Liver (tissue), 9 donors: ENCODE data around the gene PDE4D. TPM values are rescaled to one million over a fixed set of nuclear protein-coding genes. Genes with fewer than 3 reads are reported as not detected.

ENCODE experiments used
- DNase-seq: peaks from one replicate; pipeline ENCODE4 v3.0.0-alpha.2; 2017; ENCODE audit warnings: low spot score
- H3K27ac ChIP-seq, 2 donors: one replicate each; pipeline ENCODE4 v1.7.0; 2013; ENCODE audit warnings: inconsistent platforms in 2 of 2, low read length in 2 of 2, control low read depth in 1 of 2, low read depth in 1 of 2, mild to moderate bottlenecking in 1 of 2
- H3K27me3 ChIP-seq, 4 donors: one replicate each; pipeline versions ENCODE4 v1.6.1 to v1.7.0; 2013; ENCODE audit warnings: low read length in 3 of 4, inconsistent platforms in 1 of 4, mild to moderate bottlenecking in 1 of 4, moderate library complexity in 1 of 4; ENCODE audit not compliant: control insufficient read depth in 4 of 4, insufficient read depth in 4 of 4
- H3K36me3 ChIP-seq, 4 donors: one replicate each; pipeline versions ENCODE4 v1.6.1 to v1.7.0; 2013; ENCODE audit warnings: low read length in 3 of 4, mild to moderate bottlenecking in 3 of 4, low read depth in 1 of 4, moderate library complexity in 1 of 4; ENCODE audit not compliant: control insufficient read depth in 4 of 4, insufficient read depth in 3 of 4
- H3K4me1 ChIP-seq, 4 donors: one replicate each; pipeline versions ENCODE4 v1.6.1 to v1.7.0; 2013; ENCODE audit warnings: low read length in 3 of 4, mild to moderate bottlenecking in 3 of 4, moderate library complexity in 1 of 4; ENCODE audit not compliant: control insufficient read depth in 4 of 4, insufficient read depth in 4 of 4
- H3K4me3 ChIP-seq, 3 donors: one replicate each; pipeline versions ENCODE4 v1.6.1 to v1.7.0; 2013; ENCODE audit warnings: low read length in 3 of 3, control low read depth in 1 of 3, low read depth in 1 of 3, mild to moderate bottlenecking in 1 of 3
- H3K9ac ChIP-seq, 2 donors: one replicate each; pipeline ENCODE4 v1.7.0; 2013; ENCODE audit warnings: low read length in 2 of 2, mild to moderate bottlenecking in 2 of 2, moderate library complexity in 2 of 2, control low read depth in 1 of 2, low read depth in 1 of 2
- H3K9me3 ChIP-seq, 4 donors: one replicate each; pipeline versions ENCODE4 v1.6.1 to v1.7.0; 2013; ENCODE audit warnings: low read length in 3 of 4; ENCODE audit not compliant: control insufficient read depth in 4 of 4
- ATF3 ChIP-seq: IDR thresholded peaks from 2 replicates; pipeline ENCODE4 v1.6.1; 2016; ENCODE audit warnings: antibody characterized with exemption
- EGR1 ChIP-seq, 2 donors: IDR thresholded peaks; 2 replicates each; pipeline ENCODE4 v1.6.1; 2016 to 2018; ENCODE audit warnings: antibody characterized with exemption in 2 of 2, low read depth in 2 of 2
- FOXA2 ChIP-seq: IDR thresholded peaks from 2 replicates; pipeline ENCODE4 v1.6.1; 2016; ENCODE audit warnings: antibody characterized with exemption
- GABPA ChIP-seq, 2 donors: IDR thresholded peaks in 1 of 2; conservative IDR thresholded peaks in 1 of 2; 2 replicates each; pipeline ENCODE4 v1.6.1; 2016; ENCODE audit warnings: antibody characterized with exemption in 2 of 2, mild to moderate bottlenecking in 1 of 2, moderate library complexity in 1 of 2
- HNF4A ChIP-seq, 2 donors: conservative IDR thresholded peaks; 2 replicates each; pipeline ENCODE4 v1.6.1; 2016; ENCODE audit warnings: antibody characterized with exemption in 2 of 2, mild to moderate bottlenecking in 2 of 2
- JUND ChIP-seq, 2 donors: IDR thresholded peaks; 2 replicates each; pipeline ENCODE4 v1.6.1; 2016; ENCODE audit warnings: antibody characterized with exemption in 2 of 2
- MAX ChIP-seq: IDR thresholded peaks from 2 replicates; pipeline ENCODE4 v1.6.1; 2016; ENCODE audit warnings: antibody characterized with exemption
- NR2F2 ChIP-seq: IDR thresholded peaks from 2 replicates; pipeline ENCODE4 v1.6.1; 2016; ENCODE audit warnings: antibody characterized with exemption
- RAD21 ChIP-seq, 2 donors: IDR thresholded peaks; 2 replicates each; pipeline ENCODE4 v1.6.1; 2016; ENCODE audit warnings: antibody characterized with exemption in 2 of 2, mild to moderate bottlenecking in 2 of 2
- REST ChIP-seq: IDR thresholded peaks from 2 replicates; pipeline ENCODE4 v1.6.1; 2016; ENCODE audit warnings: antibody characterized with exemption, mild to moderate bottlenecking
- RXRA ChIP-seq, 2 donors: IDR thresholded peaks; 2 replicates each; pipeline ENCODE4 v1.6.1; 2017 to 2018; ENCODE audit warnings: antibody characterized with exemption in 2 of 2, mild to moderate bottlenecking in 1 of 2
- SP1 ChIP-seq: IDR thresholded peaks from 2 replicates; pipeline ENCODE4 v1.6.1; 2018; ENCODE audit warnings: antibody characterized with exemption, mild to moderate bottlenecking
- TAF1 ChIP-seq: conservative IDR thresholded peaks from 2 replicates; pipeline ENCODE4 v1.6.1; 2016; ENCODE audit warnings: antibody characterized with exemption, mild to moderate bottlenecking
- YY1 ChIP-seq: IDR thresholded peaks from 2 replicates; pipeline ENCODE4 v1.6.1; 2016; ENCODE audit warnings: antibody characterized with exemption, mild to moderate bottlenecking
- ZBTB33 ChIP-seq: IDR thresholded peaks from 2 replicates; pipeline ENCODE4 v1.6.1; 2016; ENCODE audit warnings: antibody characterized with exemption
- WGBS: extraction: QIAGEN DNeasy Blood & Tissue Kit; methylation state at CpG from one replicate; pipeline ENCODE4 v1.1.7; 2013; 5-methylcytosine and 5-hydroxymethylcytosine counted together
- polyA plus RNA-seq, 2 donors: library from polyadenylated mRNA; stranded (reverse) in 1 of 2; unstranded in 1 of 2; fragments of 200-250 nt in 1 of 2; fragments of >200 nt in 1 of 2; fragmentation: Nextera tagmentation in 1 of 2; extraction: Ambion mirVana in 1 of 2; gene quantifications; one replicate each; pipeline versions ENCODE4 v1.2.1 to v1.2.3, GENCODE V29; 2013 to 2015
- total RNA-seq, 2 donors: library from RNA; depleted of rRNA; stranded (reverse); fragments of >200 nt; gene quantifications; one replicate each; pipeline ENCODE4 v1.2.3, GENCODE V29; 2014
- TF ChIP-seq, protein P1 (sequence below): fragments of 150-350 bp; IDR thresholded peaks from 2 replicates; pipeline ENCODE4 v1.5.1; 2017; ENCODE audit warnings: improper control_type of control experiment, low read depth, low read length; ENCODE audit not compliant: missing input control
- donor health status: healthy.
- donor health status: healthy.
- donor health status: healthy.
- donor health status: healthy.
- donor health status: healthy.

The PDE4D gene
- total and polyA plus RNA-seq, 4 donors, result 0.67 to 11.9 (median 6.5) TPM

- TF ChIP-seq EGR1 (IDR thresholded peaks at IDR 0.05; ENCODE audit: low read depth in 2 of 2), result no peak
- TF ChIP-seq GABPA (IDR thresholded peaks at IDR 0.05 in 1 of 2, conservative IDR thresholded peaks at IDR 0.05 in 1 of 2), result no peak
- TF ChIP-seq NR2F2, result no peak
- TF ChIP-seq RXRA (IDR thresholded peaks at IDR 0.05), result no peak
- TF ChIP-seq ATF3, result no peak
- no peak for TF ChIP-seq FOXA2
- TF ChIP-seq JUND (IDR thresholded peaks at IDR 0.05), result no peak
- no peak for TF ChIP-seq TAF1
- Histone ChIP-seq H3K4me3 (no peak overlapping the region), H3K9ac (no peak overlapping the region), H3K27ac (no peak overlapping the region), H3K27me3 (no peaks in the 10 kb centered on the region), H3K4me1 (no peaks in the 10 kb centered on the region), H3K36me3 (no peaks in the 10 kb centered on the region), H3K9me3 (no peaks in the 10 kb centered on the region)
- WGBS, result 95% methylated on average over 4 of the region's 4 CpGs
- no peak for DNase-seq
Observed at GRCh38 chr5:59569158-59569557, 324.4 kb downstream of the PDE4D start.

DNA sequence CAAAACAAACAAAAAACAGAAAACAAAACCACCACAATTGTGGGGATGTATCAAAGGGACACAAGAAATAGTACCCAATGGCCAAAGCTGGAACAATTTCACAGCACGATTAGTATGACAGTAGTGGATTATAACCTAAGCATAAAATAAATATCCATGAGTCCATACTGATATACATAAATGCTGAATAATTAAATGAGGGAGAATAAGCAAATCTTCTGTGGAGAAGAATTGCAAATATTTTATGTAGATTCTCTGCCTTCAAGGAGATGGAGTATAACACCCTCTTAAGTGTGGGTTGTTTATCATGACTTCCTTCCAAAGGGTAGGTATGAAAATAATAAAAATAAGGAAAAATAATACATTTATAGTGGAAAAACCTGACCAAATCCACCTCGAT lies 325.4 kb downstream of the PDE4D start:
- no peak for DNase-seq
- Histone ChIP-seq H3K27me3 (no peaks in the 10 kb centered on the region), H3K4me1 (no peaks in the 10 kb centered on the region), H3K36me3 (no peaks in the 10 kb centered on the region), H3K9ac (no peak overlapping the region), H3K9me3 (no peaks in the 10 kb centered on the region), H3K4me3 (no peak overlapping the region), H3K27ac (no peak overlapping the region)
- no peak for TF ChIP-seq JUND (IDR thresholded peaks at IDR 0.05)
- no peak for TF ChIP-seq EGR1 (IDR thresholded peaks at IDR 0.05; ENCODE audit: low read depth in 2 of 2)
- TF ChIP-seq, protein P1, sequence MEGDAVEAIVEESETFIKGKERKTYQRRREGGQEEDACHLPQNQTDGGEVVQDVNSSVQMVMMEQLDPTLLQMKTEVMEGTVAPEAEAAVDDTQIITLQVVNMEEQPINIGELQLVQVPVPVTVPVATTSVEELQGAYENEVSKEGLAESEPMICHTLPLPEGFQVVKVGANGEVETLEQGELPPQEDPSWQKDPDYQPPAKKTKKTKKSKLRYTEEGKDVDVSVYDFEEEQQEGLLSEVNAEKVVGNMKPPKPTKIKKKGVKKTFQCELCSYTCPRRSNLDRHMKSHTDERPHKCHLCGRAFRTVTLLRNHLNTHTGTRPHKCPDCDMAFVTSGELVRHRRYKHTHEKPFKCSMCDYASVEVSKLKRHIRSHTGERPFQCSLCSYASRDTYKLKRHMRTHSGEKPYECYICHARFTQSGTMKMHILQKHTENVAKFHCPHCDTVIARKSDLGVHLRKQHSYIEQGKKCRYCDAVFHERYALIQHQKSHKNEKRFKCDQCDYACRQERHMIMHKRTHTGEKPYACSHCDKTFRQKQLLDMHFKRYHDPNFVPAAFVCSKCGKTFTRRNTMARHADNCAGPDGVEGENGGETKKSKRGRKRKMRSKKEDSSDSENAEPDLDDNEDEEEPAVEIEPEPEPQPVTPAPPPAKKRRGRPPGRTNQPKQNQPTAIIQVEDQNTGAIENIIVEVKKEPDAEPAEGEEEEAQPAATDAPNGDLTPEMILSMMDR, result no peak
- TF ChIP-seq RAD21 (IDR thresholded peaks at IDR 0.05), result no peak
- TF ChIP-seq FOXA2, result no peak
- no peak for TF ChIP-seq YY1
- 92% methylated on average over 2 of the region's 2 CpGs for WGBS

GRCh38 chr5:59565551-59565950 lies 328.0 kb downstream of the PDE4D start:
- H3K27me3 ChIP-seq, result no peaks in the 10 kb centered on the region
- no peaks in the 10 kb centered on the region for H3K36me3 ChIP-seq
- WGBS, result 93% methylated on average over 2 of the region's 2 CpGs
- no peak overlapping the region for H3K4me3 ChIP-seq
- no peak overlapping the region for H3K9ac ChIP-seq
- no peaks in the 10 kb centered on the region for H3K9me3 ChIP-seq
- TF ChIP-seq GABPA (IDR thresholded peaks at IDR 0.05 in 1 of 2, conservative IDR thresholded peaks at IDR 0.05 in 1 of 2), result no peak
- TF ChIP-seq RXRA (IDR thresholded peaks at IDR 0.05), result no peak
- no peak for TF ChIP-seq REST
- TF ChIP-seq ATF3, result no peak
- TF ChIP-seq YY1, result no peak
- no peak for TF ChIP-seq NR2F2
- TF ChIP-seq FOXA2, result no peak
- TF ChIP-seq SP1, result no peak
- TF ChIP-seq MAX, result no peak
- TF ChIP-seq EGR1 (IDR thresholded peaks at IDR 0.05; ENCODE audit: low read depth in 2 of 2), result no peak
- TF ChIP-seq ZBTB33, result no peak
- no peak for TF ChIP-seq HNF4A (conservative IDR thresholded peaks at IDR 0.05)
- TF ChIP-seq, protein P1, result no peak
- H3K4me1 ChIP-seq, result no peaks in the 10 kb centered on the region
- H3K27ac ChIP-seq, result no peak overlapping the region
- DNase-seq, result no peak
